Measurements from ENCODE around the gene PRKAR1A. TPM values are rescaled to one million over a fixed set of nuclear protein-coding genes. Genes with fewer than 3 reads are reported as not detected.
A peak's percentile ranks its signal among the peaks of the same experiment; 100 is the strongest.
"Not testable (repeated sequence)": the region's sequence is repeated elsewhere in the genome, so short reads cannot be mapped to it uniquely, and the experiment has no call there.

Gene PRKAR1A
- total RNA-seq, 1 donor from 2014 or later, result 389 TPM

GRCh38 chr17:68579194-68579927 is 67.1 kb downstream of the PRKAR1A start:
- Histone ChIP-seq H3K27me3 (no peaks in the 10 kb centered on the region), H3K4me1 (peaks cover 28% of the 10 kb centered on the region), H3K36me3 (no peaks in the 10 kb centered on the region), H3K4me3 (no peak overlapping the region), H3K27ac (peak overlapping the region; percentile 74), H3K9me3 (no peaks in the 10 kb centered on the region)
- intact Hi-C loops (cut with DNase I), result no loop called here
- DNase-seq, result no peak
- no peak for TF ChIP-seq CTCF (IDR thresholded peaks at IDR 0.05)
- ATAC-seq, result no peak

GRCh38 chr17:68580236-68580770 is 68.1 kb downstream of the PRKAR1A start:
- peak; percentile 89 for ATAC-seq
- no peaks in the 10 kb centered on the region for H3K9me3 ChIP-seq
- H3K4me3 ChIP-seq, result no peak overlapping the region
- H3K4me1 ChIP-seq, result peaks cover 28% of the 10 kb centered on the region
- peak overlapping the region; percentile 74 for H3K27ac ChIP-seq
- H3K36me3 ChIP-seq, result no peaks in the 10 kb centered on the region
- intact Hi-C loops (cut with DNase I), result no loop called here
- H3K27me3 ChIP-seq, result no peaks in the 10 kb centered on the region
- DNase-seq, result peak; percentile 77
- TF ChIP-seq CTCF (IDR thresholded peaks at IDR 0.05), result no peak

- peak; percentile 78 for ATAC-seq
- no peak overlapping the region for H3K4me3 ChIP-seq
- no peaks in the 10 kb centered on the region for H3K9me3 ChIP-seq
- no peak for TF ChIP-seq CTCF (IDR thresholded peaks at IDR 0.05)
- peak overlapping the region; percentile 53 for H3K27ac ChIP-seq
- no peaks in the 10 kb centered on the region for H3K36me3 ChIP-seq
- intact Hi-C loops (cut with DNase I), result no loop called here
- peak; percentile 72 for DNase-seq
- H3K27me3 ChIP-seq, result no peaks in the 10 kb centered on the region
- H3K4me1 ChIP-seq, result peaks cover 28% of the 10 kb centered on the region
Measured at GRCh38 chr17:68581863-68582645, 69.8 kb downstream of the PRKAR1A start.

- H3K27me3 ChIP-seq; H3K9me3 ChIP-seq; DNase-seq; H3K27ac ChIP-seq; H3K36me3 ChIP-seq; H3K4me3 ChIP-seq; ATAC-seq; intact Hi-C loops (cut with DNase I): not testable (repeated sequence)
- peaks cover 24% of the 10 kb centered on the region for H3K4me1 ChIP-seq
Measured at GRCh38 chr17:68582867-68583266, 70.6 kb downstream of the PRKAR1A start.

GRCh38 chr17:68584581-68585303 is 72.5 kb downstream of the PRKAR1A start:
- Histone ChIP-seq H3K27me3 (no peaks in the 10 kb centered on the region), H3K4me3 (no peak overlapping the region), H3K36me3 (no peaks in the 10 kb centered on the region), H3K9me3 (no peaks in the 10 kb centered on the region), H3K27ac (no peak overlapping the region), H3K4me1 (peaks cover 13% of the 10 kb centered on the region)
- no peak for ATAC-seq
- DNase-seq, result no peak
- TF ChIP-seq CTCF (IDR thresholded peaks at IDR 0.05), result no peak
- intact Hi-C loops (cut with DNase I), result no loop called here
